ENCODE data around the gene COL6A2.

DNA sequence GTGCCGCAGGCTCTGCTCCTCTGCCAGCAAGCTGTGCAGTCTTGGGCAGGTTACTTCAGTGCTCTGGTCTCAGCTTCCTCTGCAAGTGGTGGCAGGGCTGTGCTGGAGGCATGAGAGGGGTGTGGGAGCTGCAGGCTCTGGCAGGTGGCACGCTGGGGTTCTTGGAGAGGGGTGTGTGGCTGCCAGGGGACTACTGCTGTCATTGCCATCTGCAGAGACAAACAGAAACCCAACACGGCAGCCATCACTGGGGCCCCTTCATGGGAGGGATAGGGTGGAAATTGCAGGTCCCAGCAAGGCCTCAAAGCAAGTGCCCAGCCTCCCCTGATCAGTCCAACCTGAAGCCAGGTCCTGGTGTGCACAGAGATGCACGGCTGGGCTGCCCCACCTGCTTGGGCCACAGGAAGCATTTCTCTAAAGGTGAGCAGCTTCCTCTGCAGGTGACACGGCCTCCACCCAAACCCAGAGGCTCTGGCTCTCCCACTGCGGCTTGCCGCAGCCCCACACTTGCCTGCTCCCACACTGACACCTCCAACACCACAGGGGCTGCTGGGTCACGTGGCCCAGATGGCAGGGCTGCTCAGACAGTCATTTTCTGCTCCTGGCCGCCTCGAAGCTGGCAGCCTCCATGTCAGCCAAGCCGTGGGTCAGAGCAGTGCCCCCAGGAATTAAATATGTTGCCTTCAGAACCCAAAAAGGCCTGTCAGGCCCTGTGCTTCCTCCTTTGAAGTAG, 4.1 kb upstream of the COL6A2 start:
- TF ChIP-seq, protein P1, sequence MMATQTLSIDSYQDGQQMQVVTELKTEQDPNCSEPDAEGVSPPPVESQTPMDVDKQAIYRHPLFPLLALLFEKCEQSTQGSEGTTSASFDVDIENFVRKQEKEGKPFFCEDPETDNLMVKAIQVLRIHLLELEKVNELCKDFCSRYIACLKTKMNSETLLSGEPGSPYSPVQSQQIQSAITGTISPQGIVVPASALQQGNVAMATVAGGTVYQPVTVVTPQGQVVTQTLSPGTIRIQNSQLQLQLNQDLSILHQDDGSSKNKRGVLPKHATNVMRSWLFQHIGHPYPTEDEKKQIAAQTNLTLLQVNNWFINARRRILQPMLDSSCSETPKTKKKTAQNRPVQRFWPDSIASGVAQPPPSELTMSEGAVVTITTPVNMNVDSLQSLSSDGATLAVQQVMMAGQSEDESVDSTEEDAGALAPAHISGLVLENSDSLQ (IDR thresholded peaks at IDR 0.05), result no peak
- TF ChIP-seq ELF4 (IDR thresholded peaks at IDR 0.05) (no peak), TARDBP (IDR thresholded peaks at IDR 0.05) (no peak), SUZ12 (IDR thresholded peaks at IDR 0.05) (no peak), FOXA1 (IDR thresholded peaks at IDR 0.05) (no peak), FOXM1 (IDR thresholded peaks at IDR 0.05; ENCODE audit: borderline replicate concordance) (no peak), SP1 (IDR thresholded peaks at IDR 0.05) (no peak)

Measured in HEK293T (cell line).